OCI-LY3 (cell line): ENCODE results near the gene SLC26A8.
"Not testable (repeated sequence)": the region's sequence is repeated elsewhere in the genome, so short reads cannot be mapped to it uniquely, and the experiment has no call there.

ENCODE experiments used
- EZH2phosphoT487 ChIP-seq: fragments of 200-600 bp; shearing (Covaris generic); IDR thresholded peaks from 2 replicates; pipeline ENCODE4 v1.6.1; 2018; ENCODE audit warnings: antibody characterized with exemption, mixed run types, low read depth
- TF ChIP-seq, protein P1 (sequence below): fragments of 200-600, 300-600 bp; sonication (generic); IDR thresholded peaks from 2 replicates; pipeline ENCODE4 v1.5.1; 2014; ENCODE audit warnings: antibody characterized with exemption, low read length, low read depth

DNA sequence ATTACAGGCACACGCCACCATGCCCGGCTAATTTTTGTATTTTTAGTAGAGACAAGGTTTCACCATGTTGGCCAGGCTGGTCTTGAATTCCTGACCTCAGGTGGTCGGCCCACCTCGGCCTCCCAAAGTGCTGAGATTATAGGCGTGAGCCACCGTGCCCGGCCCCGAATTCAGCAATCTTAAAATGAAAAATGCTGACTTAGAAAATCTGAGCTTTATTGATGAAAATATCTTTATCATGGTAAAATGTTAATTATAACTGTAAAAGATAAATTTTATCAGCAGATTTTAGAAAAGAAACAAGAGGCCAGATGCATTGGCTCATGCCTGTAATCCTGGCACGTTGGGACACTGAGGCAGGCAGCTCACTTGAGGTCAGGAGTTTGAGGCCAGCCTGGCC lies 36.4 kb downstream of the SLC26A8 start:
- TF ChIP-seq, protein P1, sequence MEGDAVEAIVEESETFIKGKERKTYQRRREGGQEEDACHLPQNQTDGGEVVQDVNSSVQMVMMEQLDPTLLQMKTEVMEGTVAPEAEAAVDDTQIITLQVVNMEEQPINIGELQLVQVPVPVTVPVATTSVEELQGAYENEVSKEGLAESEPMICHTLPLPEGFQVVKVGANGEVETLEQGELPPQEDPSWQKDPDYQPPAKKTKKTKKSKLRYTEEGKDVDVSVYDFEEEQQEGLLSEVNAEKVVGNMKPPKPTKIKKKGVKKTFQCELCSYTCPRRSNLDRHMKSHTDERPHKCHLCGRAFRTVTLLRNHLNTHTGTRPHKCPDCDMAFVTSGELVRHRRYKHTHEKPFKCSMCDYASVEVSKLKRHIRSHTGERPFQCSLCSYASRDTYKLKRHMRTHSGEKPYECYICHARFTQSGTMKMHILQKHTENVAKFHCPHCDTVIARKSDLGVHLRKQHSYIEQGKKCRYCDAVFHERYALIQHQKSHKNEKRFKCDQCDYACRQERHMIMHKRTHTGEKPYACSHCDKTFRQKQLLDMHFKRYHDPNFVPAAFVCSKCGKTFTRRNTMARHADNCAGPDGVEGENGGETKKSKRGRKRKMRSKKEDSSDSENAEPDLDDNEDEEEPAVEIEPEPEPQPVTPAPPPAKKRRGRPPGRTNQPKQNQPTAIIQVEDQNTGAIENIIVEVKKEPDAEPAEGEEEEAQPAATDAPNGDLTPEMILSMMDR, result not testable (repeated sequence)
- not testable (repeated sequence) for TF ChIP-seq EZH2phosphoT487
